ENCODE measurements around the gene TRIM2.

TRIM2 gene

GRCh38 chr4:153290134-153290533 is 85.9 kb downstream of the TRIM2 start:
- DNase-seq = no peak

GRCh38 chr4:153291562-153291961 is 87.3 kb downstream of the TRIM2 start:
- DNase-seq = no peak

GRCh38 chr4:153292897-153293741 is 88.9 kb downstream of the TRIM2 start:
- no peak for DNase-seq

- no peak for DNase-seq
These were observed 89.5 kb downstream of the TRIM2 start for GRCh38 chr4:153293742-153294057.

GRCh38 chr4:153294631-153295030 is 90.4 kb downstream of the TRIM2 start:
- DNase-seq = no peak

- DNase-seq = no peak
These were observed 91.0 kb downstream of the TRIM2 start for GRCh38 chr4:153295131-153295755.

- DNase-seq = no peak
These were observed 92.0 kb downstream of the TRIM2 start for GRCh38 chr4:153296040-153296823.

GRCh38 chr4:153297116-153297515 is 92.9 kb downstream of the TRIM2 start:
- DNase-seq = no peak

GRCh38 chr4:153310793-153311192 is 106.5 kb downstream of the TRIM2 start:
- DNase-seq = no peak

GRCh38 chr4:153314915-153315314 is 110.7 kb downstream of the TRIM2 start:
- DNase-seq = no peak

- DNase-seq = no peak
These were observed 114.6 kb downstream of the TRIM2 start for GRCh38 chr4:153318696-153319320.

GRCh38 chr4:153322791-153323190 is 118.5 kb downstream of the TRIM2 start:
- DNase-seq = no peak

- no peak for DNase-seq
These were observed 119.8 kb downstream of the TRIM2 start for GRCh38 chr4:153324046-153324445.

- no peak for DNase-seq
These were observed 121.3 kb downstream of the TRIM2 start for GRCh38 chr4:153325558-153325957.

GRCh38 chr4:153326513-153326912 is 122.3 kb downstream of the TRIM2 start:
- DNase-seq = no peak

- DNase-seq = no peak
These were observed 123.0 kb downstream of the TRIM2 start for GRCh38 chr4:153327247-153327646.

GRCh38 chr4:153332936-153333335 is 128.7 kb downstream of the TRIM2 start:
- DNase-seq = no peak

GRCh38 chr4:153333874-153334273 is 129.6 kb downstream of the TRIM2 start:
- no peak for DNase-seq

GRCh38 chr4:153335665-153336064 is 131.4 kb downstream of the TRIM2 start:
- no peak for DNase-seq

- DNase-seq = no peak
These were observed 133.4 kb downstream of the TRIM2 start for GRCh38 chr4:153337686-153338085.

GRCh38 chr4:153341575-153342090 is 137.4 kb downstream of the TRIM2 start:
- DNase-seq = no peak

GRCh38 chr4:153342751-153343552 is 138.7 kb downstream of the TRIM2 start:
- no peak for DNase-seq
